ENCODE results near the gene ODAD2. TPM values are rescaled to one million over a fixed set of nuclear protein-coding genes. Genes with fewer than 3 reads are reported as not detected.
"Not testable (repeated sequence)": the region's sequence is repeated elsewhere in the genome, so short reads cannot be mapped to it uniquely, and the experiment has no call there.

The ODAD2 gene
- total RNA-seq, 2 experiments from 2014 or later, result not detected

GRCh38 chr10:27986821-27987220 is 12.1 kb downstream of the ODAD2 start:
- H3K36me3 Mint-ChIP-seq (ENCODE audit: low read depth), result no peaks in the 10 kb centered on the region
- Histone ChIP-seq H3K27ac (ENCODE audit: low read depth in 1 of 2, low read length in 2 of 2) (no peak overlapping the region), H3K4me3 (ENCODE audit: low read length) (no peak overlapping the region), H3K27me3 (ENCODE audit: control insufficient read depth in 1 of 2, insufficient read depth in 2 of 2, low read length in 2 of 2) (peaks cover 0 to 2% of the 10 kb centered on the region in 2 experiments), H3K36me3 (ENCODE audit: insufficient read depth, low read length) (no peaks in the 10 kb centered on the region), H3K9me3 (ENCODE audit: control insufficient read depth in 1 of 2, insufficient read depth in 1 of 2, low read length in 2 of 2) (no peaks in the 10 kb centered on the region), H3K4me1 (ENCODE audit: insufficient read depth, low read length) (no peaks in the 10 kb centered on the region)
- no peak overlapping the region for H3K27ac Mint-ChIP-seq
- no peak for TF ChIP-seq CTCF (IDR thresholded peaks at IDR 0.05)
- no peaks in the 10 kb centered on the region for H3K4me1 Mint-ChIP-seq (ENCODE audit: low read depth)
- H3K4me3 Mint-ChIP-seq, result no peak overlapping the region
- ChIA-PET POLR2A (no interaction called here), CTCF (no interaction called here)
- intact Hi-C loops (cut with DNase I, micrococcal nuclease), result no loop called here
- no peak for DNase-seq
- peaks cover 8% of the 10 kb centered on the region for H3K27me3 Mint-ChIP-seq
- H3K9me3 Mint-ChIP-seq, result no peaks in the 10 kb centered on the region
- no peak for ATAC-seq (ENCODE audit: poor library complexity)

- intact Hi-C loops (cut with DNase I, micrococcal nuclease), result no loop called here
- no peak overlapping the region for H3K27ac Mint-ChIP-seq
- ATAC-seq (ENCODE audit: poor library complexity), result no peak
- Histone ChIP-seq H3K4me3 (ENCODE audit: low read length) (no peak overlapping the region), H3K27me3 (ENCODE audit: control insufficient read depth in 1 of 2, insufficient read depth in 2 of 2, low read length in 2 of 2) (no peaks in the 10 kb centered on the region), H3K36me3 (ENCODE audit: insufficient read depth, low read length) (no peaks in the 10 kb centered on the region), H3K9me3 (ENCODE audit: control insufficient read depth in 1 of 2, insufficient read depth in 1 of 2, low read length in 2 of 2) (no peaks in the 10 kb centered on the region), H3K4me1 (ENCODE audit: insufficient read depth, low read length) (no peaks in the 10 kb centered on the region), H3K27ac (ENCODE audit: low read depth in 1 of 2, low read length in 2 of 2) (no peak overlapping the region)
- H3K36me3 Mint-ChIP-seq (ENCODE audit: low read depth), result no peaks in the 10 kb centered on the region
- no peaks in the 10 kb centered on the region for H3K4me1 Mint-ChIP-seq (ENCODE audit: low read depth)
- CTCF ChIA-PET, result no interaction called here
- H3K9me3 Mint-ChIP-seq, result no peaks in the 10 kb centered on the region
- DNase-seq, result no peak
- POLR2A ChIA-PET, result no interaction called here
- peaks cover 5% of the 10 kb centered on the region for H3K27me3 Mint-ChIP-seq
- no peak overlapping the region for H3K4me3 Mint-ChIP-seq
- no peak for TF ChIP-seq CTCF (IDR thresholded peaks at IDR 0.05)
These were observed 15.9 kb downstream of the ODAD2 start for GRCh38 chr10:27982875-27983543.

- H3K9me3 Mint-ChIP-seq, result no peaks in the 10 kb centered on the region
- intact Hi-C loops (cut with DNase I, micrococcal nuclease), result no loop called here
- Histone ChIP-seq H3K27me3 (ENCODE audit: control insufficient read depth in 1 of 2, insufficient read depth in 2 of 2, low read length in 2 of 2) (no peaks in the 10 kb centered on the region), H3K4me1 (ENCODE audit: insufficient read depth, low read length) (no peaks in the 10 kb centered on the region), H3K9me3 (ENCODE audit: control insufficient read depth in 1 of 2, insufficient read depth in 1 of 2, low read length in 2 of 2) (no peaks in the 10 kb centered on the region), H3K36me3 (ENCODE audit: insufficient read depth, low read length) (no peaks in the 10 kb centered on the region), H3K4me3 (ENCODE audit: low read length) (no peak overlapping the region), H3K27ac (ENCODE audit: low read depth in 1 of 2, low read length in 2 of 2) (no peak overlapping the region)
- TF ChIP-seq CTCF (IDR thresholded peaks at IDR 0.05), result no peak
- no peak overlapping the region for H3K27ac Mint-ChIP-seq
- CTCF ChIA-PET, result no interaction called here
- peaks cover 13% of the 10 kb centered on the region for H3K27me3 Mint-ChIP-seq
- POLR2A ChIA-PET, result no interaction called here
- no peak for DNase-seq
- H3K36me3 Mint-ChIP-seq (ENCODE audit: low read depth), result no peaks in the 10 kb centered on the region
- no peaks in the 10 kb centered on the region for H3K4me1 Mint-ChIP-seq (ENCODE audit: low read depth)
- H3K4me3 Mint-ChIP-seq, result no peak overlapping the region
- no peak for ATAC-seq (ENCODE audit: poor library complexity)
These were observed 17.1 kb downstream of the ODAD2 start for GRCh38 chr10:27981744-27982143.

- intact Hi-C loops (cut with DNase I, micrococcal nuclease); CTCF ChIA-PET; H3K9me3 Mint-ChIP-seq; H3K27me3 Mint-ChIP-seq; H3K27ac Mint-ChIP-seq; H3K36me3 ChIP-seq (ENCODE audit: insufficient read depth, low read length); ATAC-seq (ENCODE audit: poor library complexity); H3K27me3 ChIP-seq (ENCODE audit: control insufficient read depth in 1 of 2, insufficient read depth in 2 of 2, low read length in 2 of 2); H3K4me3 Mint-ChIP-seq; H3K4me1 ChIP-seq (ENCODE audit: insufficient read depth, low read length); H3K27ac ChIP-seq (ENCODE audit: low read depth in 1 of 2, low read length in 2 of 2); H3K4me3 ChIP-seq (ENCODE audit: low read length); H3K36me3 Mint-ChIP-seq (ENCODE audit: low read depth); DNase-seq; H3K9me3 ChIP-seq (ENCODE audit: control insufficient read depth in 1 of 2, insufficient read depth in 1 of 2, low read length in 2 of 2); H3K4me1 Mint-ChIP-seq (ENCODE audit: low read depth); POLR2A ChIA-PET: not testable (repeated sequence)
These were observed 28.1 kb downstream of the ODAD2 start for GRCh38 chr10:27970795-27971194.

- DNase-seq; H3K27me3 Mint-ChIP-seq; POLR2A ChIA-PET; H3K27ac Mint-ChIP-seq; intact Hi-C loops (cut with DNase I, micrococcal nuclease); H3K36me3 Mint-ChIP-seq (ENCODE audit: low read depth); H3K4me1 ChIP-seq (ENCODE audit: insufficient read depth, low read length); H3K4me3 Mint-ChIP-seq; H3K4me3 ChIP-seq (ENCODE audit: low read length); H3K4me1 Mint-ChIP-seq (ENCODE audit: low read depth); CTCF ChIA-PET; H3K9me3 Mint-ChIP-seq; ATAC-seq (ENCODE audit: poor library complexity); H3K9me3 ChIP-seq (ENCODE audit: control insufficient read depth in 1 of 2, insufficient read depth in 1 of 2, low read length in 2 of 2); H3K36me3 ChIP-seq (ENCODE audit: insufficient read depth, low read length); H3K27ac ChIP-seq (ENCODE audit: low read depth in 1 of 2, low read length in 2 of 2); H3K27me3 ChIP-seq (ENCODE audit: control insufficient read depth in 1 of 2, insufficient read depth in 2 of 2, low read length in 2 of 2): not testable (repeated sequence)
These were observed 28.9 kb downstream of the ODAD2 start for GRCh38 chr10:27969931-27970330.

Data from CD4-positive, alpha-beta T cell (primary cell).